ENCODE measurements around the gene C1QTNF5. TPM values are rescaled to one million over a fixed set of nuclear protein-coding genes. Genes with fewer than 3 reads are reported as not detected.
A peak's percentile ranks its signal among the peaks of the same experiment; 100 is the strongest.

The C1QTNF5 gene
- total and polyA plus RNA-seq, 2 donors (not counting 1 experiment from before 2014, with no cell fraction given): not detected

GRCh38 chr11:119338965-119339588, 1.6 kb downstream of the C1QTNF5 start:
- Histone ChIP-seq H3K36me3 (replicated peaks in 1 of 2; ENCODE audit: control extremely low read depth in 1 of 2, control insufficient read depth in 1 of 2, extremely low read depth in 1 of 2, insufficient read depth in 2 of 2, low read length in 1 of 2) (peaks cover 0 to 2% of the 10 kb centered on the region in 2 experiments), H3K9me3 (ENCODE audit: control extremely low read depth in 1 of 3, control insufficient read depth in 2 of 3, insufficient read depth in 1 of 3, low read length in 2 of 3) (peaks cover 0 to 3% (median 0%) of the 10 kb centered on the region in 3 donors), H3K9ac (ENCODE audit: low read length) (no peak overlapping the region), H2AFZ (ENCODE audit: insufficient read depth, low read depth, low read length, poor library complexity, severe bottlenecking) (no peak overlapping the region), H3K4me1 (ENCODE audit: control insufficient read depth in 2 of 2, insufficient read depth in 2 of 2, low read length in 2 of 2) (peaks cover 37 to 39% of the 10 kb centered on the region in 2 donors), H3K27me3 (replicated peaks in 1 of 4; ENCODE audit: control extremely low read depth in 1 of 4, control insufficient read depth in 3 of 4, insufficient read depth in 4 of 4, low read length in 3 of 4) (peaks cover 0 to 55% (median 30%) of the 10 kb centered on the region in 4 experiments), H3K27ac (ENCODE audit: low read length in 2 of 2) (no peak overlapping the region), H3K4me2 (replicated peaks; ENCODE audit: low read depth, low read length, poor library complexity, severe bottlenecking) (peak overlapping the region; percentile 76), H4K20me1 (ENCODE audit: control insufficient read depth, insufficient read depth, low read length, poor library complexity, severe bottlenecking) (peaks cover 7% of the 10 kb centered on the region), H3K4me3 (ENCODE audit: control extremely low read depth in 1 of 5, extremely low read depth in 1 of 5, insufficient read depth in 1 of 5, low read depth in 2 of 5, low read length in 4 of 5) (no peak overlapping the region), H3K79me2 (ENCODE audit: control insufficient read depth, insufficient read depth, low read length) (peaks cover 8% of the 10 kb centered on the region)
- peak overlapping the region; percentile 76 for H3K4me3 Mint-ChIP-seq
- H3K9me3 Mint-ChIP-seq (ENCODE audit: insufficient read depth): no peaks in the 10 kb centered on the region
- CTCF ChIA-PET: interaction anchor here (1.0 to 4.0 kb wide), 5 partner anchors 14 to 237 kb away, joined by 5 to 45 read pairs (median 6); no protein-coding TSS in a partner anchor
- no peak overlapping the region for H3K27ac Mint-ChIP-seq
- POLR2A ChIA-PET: interaction anchor here (0.7 kb wide), 1 partner anchor 237 kb away, joined by 8 read pairs; no protein-coding TSS in a partner anchor
- no peak for TF ChIP-seq EZH2 (IDR thresholded peaks at IDR 0.05; ENCODE audit: borderline replicate concordance, insufficient read depth, low read depth, low read length, poor library complexity, severe bottlenecking)
- no peak for TF ChIP-seq CTCF (IDR thresholded peaks at IDR 0.05)
- intact Hi-C loops (cut with micrococcal nuclease): no loop called here
- WGBS (ENCODE audit: insufficient coverage): 88% methylated on average over 9 of the region's 11 CpGs
- H3K27me3 Mint-ChIP-seq: peaks cover 35% of the 10 kb centered on the region
- peaks cover 37% of the 10 kb centered on the region for H3K4me1 Mint-ChIP-seq
- DNase-seq: peak; percentile 20
- ATAC-seq (ENCODE audit: low read depth): no peak

DNA sequence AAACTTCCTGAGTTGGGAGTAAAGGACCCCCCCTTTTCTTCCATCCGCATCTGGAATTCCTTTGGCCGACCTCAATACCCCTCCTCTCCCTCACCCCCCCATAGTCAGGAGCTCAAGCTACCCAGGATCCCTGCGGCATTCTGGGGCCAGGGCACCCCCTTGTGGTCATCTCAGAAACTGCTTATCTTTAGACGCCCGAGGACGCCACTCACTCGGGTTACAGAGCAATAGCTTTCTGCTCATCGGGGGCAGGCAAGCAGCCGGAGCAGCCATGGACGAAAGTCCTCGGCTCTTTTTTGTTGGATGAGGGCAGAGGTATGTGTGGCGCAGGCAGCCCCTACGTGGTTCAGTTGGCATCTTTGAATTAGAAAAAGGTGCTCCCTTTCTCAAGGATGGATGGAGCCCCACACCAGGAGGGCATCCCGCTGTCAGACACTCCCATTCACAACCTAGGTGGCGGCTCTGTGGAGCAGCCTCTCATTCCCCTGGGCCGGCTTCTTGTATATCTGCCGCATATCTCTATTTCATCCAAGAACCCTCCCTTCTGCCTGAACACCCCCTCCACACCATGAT, 2.3 kb downstream of the C1QTNF5 start:
- Mint-ChIP-seq H3K9me3 (ENCODE audit: insufficient read depth) (no peaks in the 10 kb centered on the region), H3K4me1 (peaks cover 40% of the 10 kb centered on the region), H3K27ac (no peak overlapping the region), H3K4me3 (peak overlapping the region; percentile 64), H3K27me3 (peaks cover 28% of the 10 kb centered on the region)
- peaks cover 7% of the 10 kb centered on the region for H4K20me1 ChIP-seq (ENCODE audit: control insufficient read depth, insufficient read depth, low read length, poor library complexity, severe bottlenecking)
- ChIA-PET CTCF (interaction anchor here (0.7 to 4.0 kb wide), 11 partner anchors 11 to 236 kb away, joined by 3 to 45 read pairs (median 5); partner anchors contain the start of genes CBL and NLRX1), POLR2A (interaction anchor here (0.6 to 1.5 kb wide), 3 partner anchors 16 to 236 kb away, joined by 3 to 11 read pairs (median 8); no protein-coding TSS in a partner anchor)
- H3K79me2 ChIP-seq (ENCODE audit: control insufficient read depth, insufficient read depth, low read length): peaks cover 12% of the 10 kb centered on the region
- H3K9ac ChIP-seq (ENCODE audit: low read length): no peak overlapping the region
- peaks cover 37 to 43% of the 10 kb centered on the region in 2 donors for H3K4me1 ChIP-seq (ENCODE audit: control insufficient read depth in 2 of 2, insufficient read depth in 2 of 2, low read length in 2 of 2)
- no peak overlapping the region for H3K4me3 ChIP-seq (ENCODE audit: control extremely low read depth in 1 of 5, extremely low read depth in 1 of 5, insufficient read depth in 1 of 5, low read depth in 2 of 5, low read length in 4 of 5)
- H3K27me3 ChIP-seq (replicated peaks in 1 of 4; ENCODE audit: control extremely low read depth in 1 of 4, control insufficient read depth in 3 of 4, insufficient read depth in 4 of 4, low read length in 3 of 4): peaks cover 0 to 49% (median 30%) of the 10 kb centered on the region in 4 experiments
- no peak overlapping the region for H3K27ac ChIP-seq (ENCODE audit: low read length in 2 of 2)
- H3K4me2 ChIP-seq (replicated peaks; ENCODE audit: low read depth, low read length, poor library complexity, severe bottlenecking): no peak overlapping the region
- peak; percentile 13 for ATAC-seq (ENCODE audit: low read depth)
- peaks cover 0 to 2% of the 10 kb centered on the region in 2 experiments for H3K36me3 ChIP-seq (replicated peaks in 1 of 2; ENCODE audit: control extremely low read depth in 1 of 2, control insufficient read depth in 1 of 2, extremely low read depth in 1 of 2, insufficient read depth in 2 of 2, low read length in 1 of 2)
- H2AFZ ChIP-seq (ENCODE audit: insufficient read depth, low read depth, low read length, poor library complexity, severe bottlenecking): no peak overlapping the region
- peak; percentile 78 for DNase-seq
- peaks cover 0 to 3% (median 0%) of the 10 kb centered on the region in 3 donors for H3K9me3 ChIP-seq (ENCODE audit: control extremely low read depth in 1 of 3, control insufficient read depth in 2 of 3, insufficient read depth in 1 of 3, low read length in 2 of 3)
- 14% methylated on average over 7 of the region's 17 CpGs for WGBS (ENCODE audit: insufficient coverage)
- intact Hi-C loops (cut with micrococcal nuclease): no loop called here
- TF ChIP-seq EZH2 (IDR thresholded peaks at IDR 0.05; ENCODE audit: borderline replicate concordance, insufficient read depth, low read depth, low read length, poor library complexity, severe bottlenecking): no peak
- peak; percentile 76 for TF ChIP-seq CTCF (IDR thresholded peaks at IDR 0.05)

Data from B cell (primary cell).